Endodermal cell (in vitro differentiated cells): Measurements from ENCODE around the gene TKT. TPM values are rescaled to one million over a fixed set of nuclear protein-coding genes. Genes with fewer than 3 reads are reported as not detected.

ENCODE experiments used
- DNase-seq: peaks from one replicate; pipeline ENCODE4 v3.0.0-alpha.2; 2017
- H3K27ac ChIP-seq: 2 replicates; pipeline ENCODE4 v1.5.1; 2013; ENCODE audit warnings: mild to moderate bottlenecking, low read depth, low read length, moderate library complexity
- H3K27me3 ChIP-seq: 2 replicates; pipeline ENCODE4 v1.6.1; 2013; ENCODE audit warnings: mild to moderate bottlenecking, low read length, moderate library complexity; ENCODE audit not compliant: insufficient read depth, control insufficient read depth, poor library complexity, severe bottlenecking
- H3K36me3 ChIP-seq: 2 replicates; pipeline ENCODE4 v1.7.0; 2013; ENCODE audit warnings: mild to moderate bottlenecking, low read length, moderate library complexity; ENCODE audit not compliant: control insufficient read depth, insufficient read depth
- H3K4me1 ChIP-seq: one replicate; pipeline ENCODE4 v1.7.0; 2013; ENCODE audit warnings: low read length; ENCODE audit not compliant: control insufficient read depth, insufficient read depth
- H3K4me3 ChIP-seq: 2 replicates; pipeline ENCODE4 v1.5.1; 2013; ENCODE audit warnings: mild to moderate bottlenecking, low read length, moderate library complexity
- H3K9ac ChIP-seq: 2 replicates; pipeline ENCODE4 v1.6.1; 2013; ENCODE audit warnings: mild to moderate bottlenecking, low read length, moderate library complexity; ENCODE audit not compliant: poor library complexity, severe bottlenecking; ENCODE audit errors: extremely low read depth
- H3K9me3 ChIP-seq: 2 replicates; pipeline ENCODE4 v1.6.1; 2013; ENCODE audit warnings: mild to moderate bottlenecking, low read length, moderate library complexity; ENCODE audit not compliant: control insufficient read depth
- H3K27ac Mint-ChIP-seq: 2 replicates; pipeline ENCODE4 v1.8.0; 2020; ENCODE audit warnings: mixed read lengths
- H3K27me3 Mint-ChIP-seq: 2 replicates; pipeline ENCODE4 v1.8.0; 2021; ENCODE audit warnings: mild to moderate bottlenecking, mixed read lengths; ENCODE audit not compliant: insufficient read depth
- H3K36me3 Mint-ChIP-seq: 2 replicates; pipeline ENCODE4 v1.8.0; 2020; ENCODE audit warnings: low read depth, mixed read lengths
- H3K4me1 Mint-ChIP-seq: 2 replicates; pipeline ENCODE4 v1.8.0; 2020; ENCODE audit warnings: mixed read lengths
- H3K4me3 Mint-ChIP-seq: 2 replicates; pipeline ENCODE4 v1.8.0; 2020; ENCODE audit warnings: mild to moderate bottlenecking, moderate library complexity, mixed read lengths
- H3K9me3 Mint-ChIP-seq: 2 replicates; pipeline ENCODE4 v1.8.0; 2020; ENCODE audit warnings: mild to moderate bottlenecking, mixed read lengths
- WGBS, 2 experiments: methylation state at CpG; one replicate each; pipeline versions ENCODE4 v1.1.5 to v1.1.7; 2013; ENCODE audit warnings: missing lambda C conversion rate in 2 of 2, mixed read lengths in 1 of 2; ENCODE audit not compliant: insufficient coverage in 1 of 2, insufficient read length in 1 of 2; 5-methylcytosine and 5-hydroxymethylcytosine counted together
- total RNA-seq, 2 donors: library from RNA; stranded (reverse); fragmentation: NEBNext Ultra II Directional in 1 of 2; extraction: Animal tissue kit (Norgen Biotek cat#: 25700) in 1 of 2; gene quantifications; 2 replicates in 1 of 2; 3 replicates in 1 of 2; pipeline ENCODE4 v1.2.1, GENCODE V29; 2021
- TF ChIP-seq, protein P1 (sequence below): fragments of 200-600 bp; sonication (generic); conservative IDR thresholded peaks from 2 replicates; pipeline ENCODE4 v1.5.0; 2021; ENCODE audit warnings: antibody characterized with exemption, mild to moderate bottlenecking

Gene TKT
- total RNA-seq, 2 donors from 2014 or later = 373 to 472 TPM

DNA sequence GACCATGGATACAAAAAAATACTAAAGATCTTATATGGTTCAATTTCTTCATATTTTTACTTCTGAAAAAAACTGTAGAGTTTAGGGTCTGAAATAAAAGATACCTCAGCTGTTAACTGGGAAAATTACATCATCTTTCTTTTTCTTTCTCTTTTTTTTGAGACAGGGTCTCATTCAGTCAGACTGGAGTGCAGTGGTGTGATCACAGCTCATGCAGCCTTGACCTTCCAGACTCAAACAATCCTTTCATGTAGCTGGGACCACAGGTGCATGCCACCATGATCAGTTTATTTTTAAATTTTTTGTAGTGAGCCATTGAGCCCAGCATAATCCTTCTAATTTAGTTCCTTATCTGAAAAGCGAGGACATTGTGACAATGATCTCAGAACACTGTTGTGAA lies 39.6 kb upstream of the TKT start:
- no peak overlapping the region for H3K27ac ChIP-seq
- no peaks in the 10 kb centered on the region for H3K4me1 Mint-ChIP-seq
- no peak overlapping the region for H3K27ac Mint-ChIP-seq

DNA sequence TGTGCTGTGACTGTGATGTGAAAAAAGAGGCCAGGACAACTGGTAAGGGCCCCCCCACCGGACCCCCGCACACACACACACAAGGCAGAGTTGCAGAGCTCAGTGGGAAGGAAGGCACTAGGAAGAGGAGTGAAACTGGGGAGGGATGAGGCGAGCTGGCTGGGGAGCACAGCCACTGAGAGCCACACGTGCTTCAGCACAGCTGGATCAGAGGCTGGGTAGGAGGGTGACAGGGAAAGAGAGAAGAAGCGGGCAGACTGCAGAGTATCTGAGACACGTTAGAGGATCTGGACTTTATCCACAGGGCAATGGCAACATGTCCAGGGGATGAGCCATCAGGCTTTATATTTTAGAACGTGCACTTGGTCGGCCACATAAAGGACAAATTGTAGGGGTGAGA lies 38.0 kb upstream of the TKT start:
- H3K27me3 Mint-ChIP-seq = no peaks in the 10 kb centered on the region
- Histone ChIP-seq H3K9ac (no peak overlapping the region), H3K36me3 (peaks cover 61% of the 10 kb centered on the region), H3K4me1 (no peaks in the 10 kb centered on the region), H3K9me3 (no peaks in the 10 kb centered on the region), H3K27me3 (no peaks in the 10 kb centered on the region), H3K27ac (no peak overlapping the region), H3K4me3 (no peak overlapping the region)
- no peaks in the 10 kb centered on the region for H3K4me1 Mint-ChIP-seq
- no peaks in the 10 kb centered on the region for H3K9me3 Mint-ChIP-seq
- no peak overlapping the region for H3K4me3 Mint-ChIP-seq
- TF ChIP-seq, protein P1, sequence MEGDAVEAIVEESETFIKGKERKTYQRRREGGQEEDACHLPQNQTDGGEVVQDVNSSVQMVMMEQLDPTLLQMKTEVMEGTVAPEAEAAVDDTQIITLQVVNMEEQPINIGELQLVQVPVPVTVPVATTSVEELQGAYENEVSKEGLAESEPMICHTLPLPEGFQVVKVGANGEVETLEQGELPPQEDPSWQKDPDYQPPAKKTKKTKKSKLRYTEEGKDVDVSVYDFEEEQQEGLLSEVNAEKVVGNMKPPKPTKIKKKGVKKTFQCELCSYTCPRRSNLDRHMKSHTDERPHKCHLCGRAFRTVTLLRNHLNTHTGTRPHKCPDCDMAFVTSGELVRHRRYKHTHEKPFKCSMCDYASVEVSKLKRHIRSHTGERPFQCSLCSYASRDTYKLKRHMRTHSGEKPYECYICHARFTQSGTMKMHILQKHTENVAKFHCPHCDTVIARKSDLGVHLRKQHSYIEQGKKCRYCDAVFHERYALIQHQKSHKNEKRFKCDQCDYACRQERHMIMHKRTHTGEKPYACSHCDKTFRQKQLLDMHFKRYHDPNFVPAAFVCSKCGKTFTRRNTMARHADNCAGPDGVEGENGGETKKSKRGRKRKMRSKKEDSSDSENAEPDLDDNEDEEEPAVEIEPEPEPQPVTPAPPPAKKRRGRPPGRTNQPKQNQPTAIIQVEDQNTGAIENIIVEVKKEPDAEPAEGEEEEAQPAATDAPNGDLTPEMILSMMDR = no peak
- WGBS, 2 experiments = 92 to 94% methylated on average over 8 of the region's 8 CpGs
- no peak for DNase-seq
- H3K36me3 Mint-ChIP-seq = peaks cover 36% of the 10 kb centered on the region
- H3K27ac Mint-ChIP-seq = no peak overlapping the region

More for the DNA sequence above, 39.6 kb upstream of the TKT start:
- Mint-ChIP-seq H3K4me3 (no peak overlapping the region), H3K9me3 (no peaks in the 10 kb centered on the region), H3K36me3 (peaks cover 40% of the 10 kb centered on the region), H3K27me3 (no peaks in the 10 kb centered on the region)
- Histone ChIP-seq H3K4me3 (no peak overlapping the region), H3K9me3 (no peaks in the 10 kb centered on the region), H3K36me3 (peaks cover 57% of the 10 kb centered on the region), H3K9ac (no peak overlapping the region), H3K4me1 (no peaks in the 10 kb centered on the region), H3K27me3 (no peaks in the 10 kb centered on the region)
- WGBS, 2 experiments = 71 to 92% methylated on average over 1 of the region's 1 CpG
- no peak for DNase-seq
- TF ChIP-seq, protein P1 = no peak

DNA sequence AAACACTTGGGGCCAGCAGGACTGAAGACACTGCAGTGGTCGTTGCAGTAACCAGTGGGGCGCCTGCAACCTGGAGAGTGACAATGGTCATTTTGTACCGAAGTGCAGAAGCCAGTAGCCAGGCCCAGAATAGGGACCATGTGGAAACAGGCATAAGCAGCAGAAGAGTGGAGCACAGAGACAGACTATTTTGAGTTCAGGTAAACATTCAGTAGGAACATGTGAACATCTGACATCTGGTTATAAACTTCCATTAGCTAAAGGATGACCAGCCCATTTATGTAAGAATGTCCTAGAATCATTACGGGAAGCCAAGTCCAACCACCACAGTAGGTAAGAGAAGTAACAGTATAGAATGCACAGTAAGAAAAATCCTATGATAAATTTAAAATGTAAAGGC lies 32.4 kb upstream of the TKT start:
- peaks cover 75% of the 10 kb centered on the region for H3K36me3 ChIP-seq
- no peaks in the 10 kb centered on the region for H3K27me3 ChIP-seq
- Mint-ChIP-seq H3K27me3 (no peaks in the 10 kb centered on the region), H3K36me3 (peaks cover 33% of the 10 kb centered on the region), H3K9me3 (no peaks in the 10 kb centered on the region), H3K4me3 (no peak overlapping the region), H3K4me1 (peaks cover 34% of the 10 kb centered on the region), H3K27ac (peak overlapping the region; percentile 48)
- peak overlapping the region; percentile 70 for H3K27ac ChIP-seq
- no peaks in the 10 kb centered on the region for H3K9me3 ChIP-seq
- H3K4me3 ChIP-seq = no peak overlapping the region
- H3K4me1 ChIP-seq = no peaks in the 10 kb centered on the region
- TF ChIP-seq, protein P1 = no peak
- WGBS, 2 experiments = 70 to 71% methylated on average over 4 of the region's 4 CpGs
- DNase-seq = no peak
- H3K9ac ChIP-seq = no peak overlapping the region
